Smooth muscle cell (in vitro differentiated cells): ENCODE data around the gene IGFBP4. TPM values are rescaled to one million over a fixed set of nuclear protein-coding genes. Genes with fewer than 3 reads are reported as not detected.

Source experiments
- DNase-seq: peaks from one replicate; lab custom pipeline; 2025; ENCODE audit not compliant: unreplicated experiment; lab: John Stamatoyannopoulos, UW
- H2AFZ ChIP-seq: fragments of 200-600 bp; sonication (generic); 2 replicates; pipeline ENCODE4 v1.6.0; 2016; ENCODE audit warnings: antibody characterized with exemption, low read depth, mild to moderate bottlenecking
- H3F3A ChIP-seq: fragments of 200-600 bp; sonication (generic); 2 replicates; pipeline ENCODE4 v1.6.0; 2017; ENCODE audit warnings: antibody characterized with exemption, low read depth
- H3K27ac ChIP-seq: fragments of 200-600 bp; sonication (generic); 2 replicates; pipeline ENCODE4 v1.5.1; 2016; ENCODE audit warnings: low read depth, mild to moderate bottlenecking
- H3K27me3 ChIP-seq: fragments of 200-600 bp; sonication (generic); 2 replicates; pipeline ENCODE4 v1.6.1; 2016; ENCODE audit warnings: low read depth, mild to moderate bottlenecking
- H3K36me3 ChIP-seq: fragments of 200-600 bp; sonication (generic); 2 replicates; pipeline ENCODE4 v1.5.1; 2016; ENCODE audit warnings: low read depth
- H3K4me1 ChIP-seq: fragments of 200-600 bp; sonication (generic); 2 replicates; pipeline ENCODE4 v1.5.1; 2016; ENCODE audit warnings: low read depth
- H3K4me2 ChIP-seq: fragments of 200-600 bp; sonication (generic); 2 replicates; pipeline ENCODE4 v1.6.0; 2016; ENCODE audit warnings: mild to moderate bottlenecking
- H3K4me3 ChIP-seq: fragments of 200-600 bp; sonication (generic); 2 replicates; pipeline ENCODE4 v1.5.1; 2016; ENCODE audit warnings: mild to moderate bottlenecking
- H3K79me2 ChIP-seq: fragments of 200-600 bp; sonication (generic); 2 replicates; pipeline ENCODE4 v1.6.0; 2016; ENCODE audit warnings: low read depth, mild to moderate bottlenecking
- H3K9ac ChIP-seq: fragments of 200-600 bp; sonication (generic); 2 replicates; pipeline ENCODE4 v1.6.0; 2016; ENCODE audit warnings: low read depth
- H3K9me3 ChIP-seq: fragments of 200-600 bp; sonication (generic); replicated peaks from 2 replicates; pipeline ENCODE4 v1.5.1; 2016; ENCODE audit warnings: low read depth
- H4K20me1 ChIP-seq: fragments of 200-600 bp; sonication (generic); 2 replicates; pipeline ENCODE4 v1.6.0; 2016; ENCODE audit warnings: low read depth
- CTCF ChIP-seq: fragments of 200-600 bp; sonication (generic); IDR thresholded peaks from 2 replicates; pipeline ENCODE4 v1.5.1; 2017; ENCODE audit warnings: borderline replicate concordance, mild to moderate bottlenecking, antibody characterized with exemption; ENCODE audit not compliant: insufficient read depth, poor library complexity, severe bottlenecking
- whole genome bisulfite sequencing: methylation state at CpG from one replicate; pipeline ENCODE4 v1.1.7; 2016; ENCODE audit warnings: low lambda C conversion rate; 5-methylcytosine and 5-hydroxymethylcytosine counted together
- polyA plus RNA-seq: library from polyadenylated mRNA; unstranded; fragments of >200 nt; fragmentation: Nextera tagmentation; extraction: Ambion mirVana; gene quantifications from 2 replicates; pipeline ENCODE4 v1.2.1, GENCODE V29; 2016
- total RNA-seq: library from RNA; depleted of rRNA; stranded (reverse); fragments of >200 nt; gene quantifications from 2 replicates; pipeline ENCODE4 v1.2.3, GENCODE V29; 2014

Gene IGFBP4
- total and polyA plus RNA-seq, 2 experiments from 2014 or later, result 91.0 to 305 TPM

GRCh38 chr17:40498281-40499084, 55.2 kb downstream of the IGFBP4 start:
- Histone ChIP-seq H3K27me3 (no peaks in the 10 kb centered on the region), H3K9me3 (no peaks in the 10 kb centered on the region), H3K79me2 (no peaks in the 10 kb centered on the region), H3K9ac (no peak overlapping the region), H2AFZ (no peak overlapping the region), H3K4me2 (no peak overlapping the region), H4K20me1 (no peaks in the 10 kb centered on the region), H3F3A (no peaks in the 10 kb centered on the region), H3K36me3 (no peaks in the 10 kb centered on the region), H3K27ac (no peak overlapping the region), H3K4me3 (no peak overlapping the region), H3K4me1 (no peaks in the 10 kb centered on the region)
- WGBS, result 80% methylated on average over 9 of the region's 9 CpGs
- TF ChIP-seq CTCF, result no peak
- DNase-seq, result no peak

GRCh38 chr17:40499551-40500189, 56.4 kb downstream of the IGFBP4 start:
- Histone ChIP-seq H3K27ac (no peak overlapping the region), H3K9me3 (no peaks in the 10 kb centered on the region)

GRCh38 chr17:40500190-40500589, 56.9 kb downstream of the IGFBP4 start:
- H3K79me2 ChIP-seq, result no peaks in the 10 kb centered on the region
- no peaks in the 10 kb centered on the region for H3K9me3 ChIP-seq
- no peaks in the 10 kb centered on the region for H4K20me1 ChIP-seq
- no peaks in the 10 kb centered on the region for H3K27me3 ChIP-seq
- 89% methylated on average over 11 of the region's 11 CpGs for WGBS
- no peaks in the 10 kb centered on the region for H3K36me3 ChIP-seq
- TF ChIP-seq CTCF, result no peak
- no peaks in the 10 kb centered on the region for H3F3A ChIP-seq
- H3K27ac ChIP-seq, result no peak overlapping the region
- no peaks in the 10 kb centered on the region for H3K4me1 ChIP-seq
- H3K4me2 ChIP-seq, result peak overlapping the region; percentile 80
- H3K9ac ChIP-seq, result no peak overlapping the region
- no peak for DNase-seq
- no peak overlapping the region for H2AFZ ChIP-seq
- no peak overlapping the region for H3K4me3 ChIP-seq

More at GRCh38 chr17:40499551-40500189, 56.4 kb downstream of the IGFBP4 start:
- H3K4me2 ChIP-seq, result peak overlapping the region; percentile 80
- no peaks in the 10 kb centered on the region for H3F3A ChIP-seq
- TF ChIP-seq CTCF, result no peak
- peak overlapping the region; percentile 56 for H2AFZ ChIP-seq
- H3K27me3 ChIP-seq, result no peaks in the 10 kb centered on the region
- peak overlapping the region; percentile 35 for H3K4me3 ChIP-seq
- no peaks in the 10 kb centered on the region for H4K20me1 ChIP-seq
- no peaks in the 10 kb centered on the region for H3K4me1 ChIP-seq
- peak; percentile 15 for DNase-seq
- H3K9ac ChIP-seq, result no peak overlapping the region
- H3K79me2 ChIP-seq, result no peaks in the 10 kb centered on the region
- no peaks in the 10 kb centered on the region for H3K36me3 ChIP-seq
- 30% methylated on average over 16 of the region's 17 CpGs for WGBS
